ENCODE results near the gene KIRREL2. TPM values are rescaled to one million over a fixed set of nuclear protein-coding genes. Genes with fewer than 3 reads are reported as not detected.

The KIRREL2 gene
- total and polyA plus RNA-seq, 12 donors, result 0.12 to 0.35 TPM; not detected in 10

GRCh38 chr19:35845215-35846037 lies 11.3 kb upstream of the KIRREL2 start:
- WGBS, 2 donors, result 4% methylated on average over 50 to 63 of the region's 63 CpGs
- Histone ChIP-seq H3K9me3 (no peaks in the 10 kb centered on the region), H3K36me3 (no peaks in the 10 kb centered on the region), H3K4me3 (peak overlapping the region in 8 of 10 donors; percentile 13 to 39 (median 24)), H3K27me3 (peaks cover 26 to 89% (median 86%) of the 10 kb centered on the region in 7 donors), H3K4me1 (peaks cover 6 to 23% (median 12%) of the 10 kb centered on the region in 9 donors), H3K27ac (no peak overlapping the region)
- TF ChIP-seq, protein P1, sequence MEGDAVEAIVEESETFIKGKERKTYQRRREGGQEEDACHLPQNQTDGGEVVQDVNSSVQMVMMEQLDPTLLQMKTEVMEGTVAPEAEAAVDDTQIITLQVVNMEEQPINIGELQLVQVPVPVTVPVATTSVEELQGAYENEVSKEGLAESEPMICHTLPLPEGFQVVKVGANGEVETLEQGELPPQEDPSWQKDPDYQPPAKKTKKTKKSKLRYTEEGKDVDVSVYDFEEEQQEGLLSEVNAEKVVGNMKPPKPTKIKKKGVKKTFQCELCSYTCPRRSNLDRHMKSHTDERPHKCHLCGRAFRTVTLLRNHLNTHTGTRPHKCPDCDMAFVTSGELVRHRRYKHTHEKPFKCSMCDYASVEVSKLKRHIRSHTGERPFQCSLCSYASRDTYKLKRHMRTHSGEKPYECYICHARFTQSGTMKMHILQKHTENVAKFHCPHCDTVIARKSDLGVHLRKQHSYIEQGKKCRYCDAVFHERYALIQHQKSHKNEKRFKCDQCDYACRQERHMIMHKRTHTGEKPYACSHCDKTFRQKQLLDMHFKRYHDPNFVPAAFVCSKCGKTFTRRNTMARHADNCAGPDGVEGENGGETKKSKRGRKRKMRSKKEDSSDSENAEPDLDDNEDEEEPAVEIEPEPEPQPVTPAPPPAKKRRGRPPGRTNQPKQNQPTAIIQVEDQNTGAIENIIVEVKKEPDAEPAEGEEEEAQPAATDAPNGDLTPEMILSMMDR (IDR thresholded peaks at IDR 0.05), result no peak
- intact Hi-C loops (cut with DNase I), result no loop called here
- ATAC-seq, result peak in 3 of 8 donors; percentile 21 to 75 (median 63)
- no peak for DNase-seq

GRCh38 chr19:35846038-35846668 lies 10.6 kb upstream of the KIRREL2 start:
- no peaks in the 10 kb centered on the region for H3K36me3 ChIP-seq
- intact Hi-C loops (cut with DNase I), result no loop called here
- ATAC-seq (no peak), DNase-seq (no peak)
- peak overlapping the region in 5 of 10 donors; percentile 13 to 39 (median 22) for H3K4me3 ChIP-seq
- peaks cover 26 to 97% (median 93%) of the 10 kb centered on the region in 7 donors for H3K27me3 ChIP-seq
- H3K4me1 ChIP-seq, result peaks cover 6 to 23% (median 12%) of the 10 kb centered on the region in 9 donors
- no peaks in the 10 kb centered on the region for H3K9me3 ChIP-seq
- 2 to 3% methylated on average over 26 of the region's 26 CpGs for WGBS, 2 donors
- TF ChIP-seq, protein P1 (IDR thresholded peaks at IDR 0.05), result no peak
- H3K27ac ChIP-seq, result no peak overlapping the region

GRCh38 chr19:35847911-35848310 lies 8.8 kb upstream of the KIRREL2 start:
- ATAC-seq (no peak), DNase-seq (no peak)
- Histone ChIP-seq H3K36me3 (no peaks in the 10 kb centered on the region), H3K4me1 (peaks cover 6 to 23% (median 12%) of the 10 kb centered on the region in 9 donors), H3K9me3 (no peaks in the 10 kb centered on the region), H3K27ac (no peak overlapping the region), H3K4me3 (no peak overlapping the region), H3K27me3 (peaks cover 26 to 98% (median 95%) of the 10 kb centered on the region in 7 donors)
- intact Hi-C loops (cut with DNase I), result no loop called here
- TF ChIP-seq, protein P1 (IDR thresholded peaks at IDR 0.05), result no peak
- 78 to 81% methylated on average over 8 of the region's 8 CpGs for WGBS, 2 donors

GRCh38 chr19:35848486-35848885 lies 8.2 kb upstream of the KIRREL2 start:
- 58 to 70% methylated on average over 8 of the region's 8 CpGs for WGBS, 2 donors
- no peak overlapping the region for H3K4me3 ChIP-seq
- intact Hi-C loops (cut with DNase I), result no loop called here
- ATAC-seq, result no peak
- H3K36me3 ChIP-seq, result no peaks in the 10 kb centered on the region
- peaks cover 26 to 98% (median 95%) of the 10 kb centered on the region in 7 donors for H3K27me3 ChIP-seq
- H3K9me3 ChIP-seq, result no peaks in the 10 kb centered on the region
- TF ChIP-seq, protein P1 (IDR thresholded peaks at IDR 0.05), result no peak
- H3K4me1 ChIP-seq, result peaks cover 6 to 23% (median 12%) of the 10 kb centered on the region in 9 donors
- no peak overlapping the region for H3K27ac ChIP-seq
- no peak for DNase-seq
